ENCODE measurements around the gene FAM219B. TPM values are rescaled to one million over a fixed set of nuclear protein-coding genes. Genes with fewer than 3 reads are reported as not detected.

FAM219B gene
- total and polyA plus RNA-seq, 4 donors, result 7.5 to 15.6 (median 12.2) TPM

DNA sequence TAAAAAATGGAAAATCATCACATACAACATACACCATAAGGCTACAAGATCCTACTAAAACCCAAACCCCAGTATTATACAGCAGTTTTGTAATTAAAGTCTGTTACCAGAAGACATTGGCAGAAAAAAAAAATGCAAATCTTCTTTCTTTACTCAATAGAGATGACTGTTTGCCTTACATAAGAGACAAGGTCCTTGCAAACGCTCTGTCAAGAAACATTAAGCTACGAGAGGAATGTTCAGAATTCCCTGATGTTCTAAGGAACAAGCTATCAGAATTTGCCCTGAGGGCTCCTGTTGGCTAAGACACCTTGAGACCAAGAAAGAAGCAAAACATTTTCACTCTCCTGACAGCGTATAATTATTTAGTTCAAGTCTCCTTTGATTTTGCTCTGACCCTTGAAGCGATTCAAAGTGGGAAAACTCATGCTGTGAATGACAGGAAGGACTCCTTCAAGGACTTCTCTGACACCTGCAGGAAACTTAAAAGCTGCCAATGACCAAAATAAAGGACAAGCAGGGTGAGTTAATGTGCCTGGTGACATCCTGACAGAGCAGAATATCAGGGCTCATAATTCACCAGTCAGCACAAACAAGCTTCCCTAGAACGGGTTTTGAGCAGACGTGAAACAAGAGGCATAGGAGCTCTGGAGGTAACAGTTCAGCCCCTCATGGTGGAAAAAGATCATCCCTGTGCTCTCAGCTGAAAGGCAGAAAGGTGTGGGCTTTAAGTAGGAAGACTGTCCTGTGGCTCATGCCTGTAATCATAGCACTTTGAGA lies 36.0 kb downstream of the FAM219B start:
- TF ChIP-seq, protein P1, sequence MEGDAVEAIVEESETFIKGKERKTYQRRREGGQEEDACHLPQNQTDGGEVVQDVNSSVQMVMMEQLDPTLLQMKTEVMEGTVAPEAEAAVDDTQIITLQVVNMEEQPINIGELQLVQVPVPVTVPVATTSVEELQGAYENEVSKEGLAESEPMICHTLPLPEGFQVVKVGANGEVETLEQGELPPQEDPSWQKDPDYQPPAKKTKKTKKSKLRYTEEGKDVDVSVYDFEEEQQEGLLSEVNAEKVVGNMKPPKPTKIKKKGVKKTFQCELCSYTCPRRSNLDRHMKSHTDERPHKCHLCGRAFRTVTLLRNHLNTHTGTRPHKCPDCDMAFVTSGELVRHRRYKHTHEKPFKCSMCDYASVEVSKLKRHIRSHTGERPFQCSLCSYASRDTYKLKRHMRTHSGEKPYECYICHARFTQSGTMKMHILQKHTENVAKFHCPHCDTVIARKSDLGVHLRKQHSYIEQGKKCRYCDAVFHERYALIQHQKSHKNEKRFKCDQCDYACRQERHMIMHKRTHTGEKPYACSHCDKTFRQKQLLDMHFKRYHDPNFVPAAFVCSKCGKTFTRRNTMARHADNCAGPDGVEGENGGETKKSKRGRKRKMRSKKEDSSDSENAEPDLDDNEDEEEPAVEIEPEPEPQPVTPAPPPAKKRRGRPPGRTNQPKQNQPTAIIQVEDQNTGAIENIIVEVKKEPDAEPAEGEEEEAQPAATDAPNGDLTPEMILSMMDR (IDR thresholded peaks at IDR 0.05; ENCODE audit: low read depth, low read length, missing input control), result no peak
- TF ChIP-seq, protein P2, sequence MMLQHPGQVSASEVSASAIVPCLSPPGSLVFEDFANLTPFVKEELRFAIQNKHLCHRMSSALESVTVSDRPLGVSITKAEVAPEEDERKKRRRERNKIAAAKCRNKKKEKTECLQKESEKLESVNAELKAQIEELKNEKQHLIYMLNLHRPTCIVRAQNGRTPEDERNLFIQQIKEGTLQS (IDR thresholded peaks at IDR 0.05), result no peak
- TF ChIP-seq, protein P3, sequence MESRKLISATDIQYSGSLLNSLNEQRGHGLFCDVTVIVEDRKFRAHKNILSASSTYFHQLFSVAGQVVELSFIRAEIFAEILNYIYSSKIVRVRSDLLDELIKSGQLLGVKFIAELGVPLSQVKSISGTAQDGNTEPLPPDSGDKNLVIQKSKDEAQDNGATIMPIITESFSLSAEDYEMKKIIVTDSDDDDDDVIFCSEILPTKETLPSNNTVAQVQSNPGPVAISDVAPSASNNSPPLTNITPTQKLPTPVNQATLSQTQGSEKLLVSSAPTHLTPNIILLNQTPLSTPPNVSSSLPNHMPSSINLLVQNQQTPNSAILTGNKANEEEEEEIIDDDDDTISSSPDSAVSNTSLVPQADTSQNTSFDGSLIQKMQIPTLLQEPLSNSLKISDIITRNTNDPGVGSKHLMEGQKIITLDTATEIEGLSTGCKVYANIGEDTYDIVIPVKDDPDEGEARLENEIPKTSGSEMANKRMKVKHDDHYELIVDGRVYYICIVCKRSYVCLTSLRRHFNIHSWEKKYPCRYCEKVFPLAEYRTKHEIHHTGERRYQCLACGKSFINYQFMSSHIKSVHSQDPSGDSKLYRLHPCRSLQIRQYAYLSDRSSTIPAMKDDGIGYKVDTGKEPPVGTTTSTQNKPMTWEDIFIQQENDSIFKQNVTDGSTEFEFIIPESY (IDR thresholded peaks at IDR 0.05), result no peak
- TF ChIP-seq YY1 (IDR thresholded peaks at IDR 0.05) (no peak), TAF1 (conservative IDR thresholded peaks at IDR 0.05) (no peak), RXRA (IDR thresholded peaks at IDR 0.05) (no peak), NR2F2 (IDR thresholded peaks at IDR 0.05) (no peak), RAD21 (IDR thresholded peaks at IDR 0.05) (no peak), FOXA2 (IDR thresholded peaks at IDR 0.05) (no peak), FOXA1 (IDR thresholded peaks at IDR 0.05) (no peak), EGR1 (IDR thresholded peaks at IDR 0.05; ENCODE audit: low read depth in 2 of 2) (no peak), JUND (IDR thresholded peaks at IDR 0.05) (no peak), HNF4A (conservative IDR thresholded peaks at IDR 0.05) (no peak), HNF4G (IDR thresholded peaks at IDR 0.05) (no peak), SP1 (IDR thresholded peaks at IDR 0.05) (no peak), GABPA (IDR thresholded peaks at IDR 0.05 in 1 of 2, conservative IDR thresholded peaks at IDR 0.05 in 1 of 2) (no peak)
- TF ChIP-seq, protein P4, sequence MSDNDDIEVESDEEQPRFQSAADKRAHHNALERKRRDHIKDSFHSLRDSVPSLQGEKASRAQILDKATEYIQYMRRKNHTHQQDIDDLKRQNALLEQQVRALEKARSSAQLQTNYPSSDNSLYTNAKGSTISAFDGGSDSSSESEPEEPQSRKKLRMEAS (IDR thresholded peaks at IDR 0.05), result no peak
- TF ChIP-seq, protein P5, sequence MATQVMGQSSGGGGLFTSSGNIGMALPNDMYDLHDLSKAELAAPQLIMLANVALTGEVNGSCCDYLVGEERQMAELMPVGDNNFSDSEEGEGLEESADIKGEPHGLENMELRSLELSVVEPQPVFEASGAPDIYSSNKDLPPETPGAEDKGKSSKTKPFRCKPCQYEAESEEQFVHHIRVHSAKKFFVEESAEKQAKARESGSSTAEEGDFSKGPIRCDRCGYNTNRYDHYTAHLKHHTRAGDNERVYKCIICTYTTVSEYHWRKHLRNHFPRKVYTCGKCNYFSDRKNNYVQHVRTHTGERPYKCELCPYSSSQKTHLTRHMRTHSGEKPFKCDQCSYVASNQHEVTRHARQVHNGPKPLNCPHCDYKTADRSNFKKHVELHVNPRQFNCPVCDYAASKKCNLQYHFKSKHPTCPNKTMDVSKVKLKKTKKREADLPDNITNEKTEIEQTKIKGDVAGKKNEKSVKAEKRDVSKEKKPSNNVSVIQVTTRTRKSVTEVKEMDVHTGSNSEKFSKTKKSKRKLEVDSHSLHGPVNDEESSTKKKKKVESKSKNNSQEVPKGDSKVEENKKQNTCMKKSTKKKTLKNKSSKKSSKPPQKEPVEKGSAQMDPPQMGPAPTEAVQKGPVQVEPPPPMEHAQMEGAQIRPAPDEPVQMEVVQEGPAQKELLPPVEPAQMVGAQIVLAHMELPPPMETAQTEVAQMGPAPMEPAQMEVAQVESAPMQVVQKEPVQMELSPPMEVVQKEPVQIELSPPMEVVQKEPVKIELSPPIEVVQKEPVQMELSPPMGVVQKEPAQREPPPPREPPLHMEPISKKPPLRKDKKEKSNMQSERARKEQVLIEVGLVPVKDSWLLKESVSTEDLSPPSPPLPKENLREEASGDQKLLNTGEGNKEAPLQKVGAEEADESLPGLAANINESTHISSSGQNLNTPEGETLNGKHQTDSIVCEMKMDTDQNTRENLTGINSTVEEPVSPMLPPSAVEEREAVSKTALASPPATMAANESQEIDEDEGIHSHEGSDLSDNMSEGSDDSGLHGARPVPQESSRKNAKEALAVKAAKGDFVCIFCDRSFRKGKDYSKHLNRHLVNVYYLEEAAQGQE (IDR thresholded peaks at IDR 0.05), result no peak
- no peak for DNase-seq (ENCODE audit: low spot score)
- Histone ChIP-seq H3K27me3 (ENCODE audit: control insufficient read depth in 4 of 4, insufficient read depth in 4 of 4, low read length in 3 of 4) (no peaks in the 10 kb centered on the region), H3K27ac (ENCODE audit: low read depth in 1 of 2, low read length in 2 of 2) (peak overlapping the region in 1 of 2 donors; percentile 17), H3K36me3 (ENCODE audit: control insufficient read depth in 4 of 4, insufficient read depth in 3 of 4, low read depth in 1 of 4, low read length in 3 of 4) (no peaks in the 10 kb centered on the region), H3K9ac (ENCODE audit: low read depth in 1 of 2, low read length in 2 of 2) (no peak overlapping the region), H3K4me1 (ENCODE audit: control insufficient read depth in 4 of 4, insufficient read depth in 4 of 4, low read length in 3 of 4) (peaks cover 24 to 63% (median 45%) of the 10 kb centered on the region in 4 donors), H3K4me3 (ENCODE audit: low read depth in 1 of 3, low read length in 3 of 3) (no peak overlapping the region), H3K9me3 (ENCODE audit: control insufficient read depth in 4 of 4, low read length in 3 of 4) (no peaks in the 10 kb centered on the region)
- 55% methylated on average over 6 of the region's 6 CpGs for WGBS

All from liver (tissue), 9 donors.